ENCODE data around the gene SPTLC2. TPM values are rescaled to one million over a fixed set of nuclear protein-coding genes. Genes with fewer than 3 reads are reported as not detected.

Gene SPTLC2
- total RNA-seq, 1 donor from 2014 or later, result 60.2 TPM

- DNase-seq (ENCODE audit: low read depth in 2 of 2), result no peak
Observed at GRCh38 chr14:77474479-77475177, 141.8 kb downstream of the SPTLC2 start.

- DNase-seq (ENCODE audit: low read depth in 2 of 2), result no peak
Observed at GRCh38 chr14:77473921-77474320, 142.5 kb downstream of the SPTLC2 start.

- DNase-seq (ENCODE audit: low read depth in 2 of 2), result no peak
Observed at GRCh38 chr14:77470224-77470870, 146.1 kb downstream of the SPTLC2 start.

- no peak for DNase-seq (ENCODE audit: low read depth in 2 of 2)
Observed at GRCh38 chr14:77469539-77469938, 146.9 kb downstream of the SPTLC2 start.

GRCh38 chr14:77469067-77469505, 147.4 kb downstream of the SPTLC2 start:
- no peak for DNase-seq (ENCODE audit: low read depth in 2 of 2)

- DNase-seq (ENCODE audit: low read depth in 2 of 2), result no peak
Observed at GRCh38 chr14:77467801-77468200, 148.6 kb downstream of the SPTLC2 start.

GRCh38 chr14:77459072-77459723, 157.2 kb downstream of the SPTLC2 start:
- DNase-seq (ENCODE audit: low read depth in 2 of 2), result peak; percentile 71 to 86

- peak in 1 of 2 donors; percentile 52 for DNase-seq (ENCODE audit: low read depth in 2 of 2)
Observed at GRCh38 chr14:77458249-77458950, 158.0 kb downstream of the SPTLC2 start.

GRCh38 chr14:77457522-77458248, 158.8 kb downstream of the SPTLC2 start, which contains the start of the genes AHSA1 and VIPAS39:
AHSA1 (plus strand) TSS chr14:77458093; CDS start chr14:77458190, 97 bp downstream.
VIPAS39 (minus strand) TSS chr14:77457601; CDS start chr14:77454102, 3,499 bp downstream.
- DNase-seq (ENCODE audit: low read depth in 2 of 2), result peak; percentile 99 to 100

GRCh38 chr14:77457115-77457521, 159.3 kb downstream of the SPTLC2 start:
- DNase-seq (ENCODE audit: low read depth in 2 of 2), result peak in 1 of 2 donors; percentile 67

Other genes starting within 250 kb of the SPTLC2 start
- gene TMED8, start 239.5 kb downstream of the SPTLC2 start, total RNA-seq, result 8.3 and 8.7 TPM in 2 replicates
- 0.38 and 1.0 TPM in 2 replicates for gene SAMD15, start 239.3 kb downstream of the SPTLC2 start, total RNA-seq
- gene NOXRED1, start 193.1 kb downstream of the SPTLC2 start, total RNA-seq, result 0.13 and 0.26 TPM in 2 replicates
- 25.2 and 25.9 TPM in 2 replicates for gene VIPAS39, start 159.0 kb downstream of the SPTLC2 start, total RNA-seq
- 69.7 and 73.0 TPM in 2 replicates for gene AHSA1, start 158.5 kb downstream of the SPTLC2 start, total RNA-seq
- under 0.01 TPM in 2 replicates for gene ISM2, start 117.8 kb downstream of the SPTLC2 start, total RNA-seq
- gene ALKBH1, start 91.4 kb upstream of the SPTLC2 start, total RNA-seq, result 6.9 and 9.0 TPM in 2 replicates
- 80.4 and 161 TPM in 2 replicates for gene SLIRP, start 91.5 kb upstream of the SPTLC2 start, total RNA-seq
- gene SNW1, start 144.5 kb upstream of the SPTLC2 start, total RNA-seq, result 37.2 and 37.5 TPM in 2 replicates
- 2.2 and 3.4 TPM in 2 replicates for gene ADCK1, start 183.5 kb upstream of the SPTLC2 start, total RNA-seq